Memory B cell (primary cell): Measurements from ENCODE around the gene AZGP1.
"Not testable (repeated sequence)": the region's sequence is repeated elsewhere in the genome, so short reads cannot be mapped to it uniquely, and the experiment has no call there.

Experiments
- ATAC-seq: fragments of 150-1000 bp; cut with Tn5 transposase; 2 replicates; pipeline ENCODE4 v1.10.0; 2021; ENCODE audit warnings: low read depth, mild to moderate bottlenecking, moderate library complexity
- DNase-seq, 2 donors: peaks; one replicate each; pipeline ENCODE4 v3.0.0; 2022; ENCODE audit warnings: low spot score in 2 of 2
- H3K27ac Mint-ChIP-seq: one replicate; pipeline ENCODE4 v1.8.0; 2022; ENCODE audit warnings: mild to moderate bottlenecking, moderate library complexity, mixed read lengths
- H3K27me3 Mint-ChIP-seq: one replicate; pipeline ENCODE4 v1.8.0; 2022; ENCODE audit warnings: mixed read lengths
- H3K36me3 Mint-ChIP-seq: one replicate; pipeline ENCODE4 v1.8.0; 2022; ENCODE audit warnings: mild to moderate bottlenecking, mixed read lengths
- H3K4me1 Mint-ChIP-seq: one replicate; pipeline ENCODE4 v1.8.0; 2022; ENCODE audit warnings: mixed read lengths
- H3K4me3 Mint-ChIP-seq: one replicate; pipeline ENCODE4 v1.8.0; 2022; ENCODE audit warnings: mild to moderate bottlenecking, moderate library complexity, mixed read lengths
- H3K9me3 Mint-ChIP-seq: one replicate; pipeline ENCODE4 v1.8.0; 2022; ENCODE audit warnings: mixed read lengths

The AZGP1 gene

GRCh38 chr7:100010901-100011300 lies 35.1 kb upstream of the AZGP1 start:
- no peak for ATAC-seq
- no peak overlapping the region for H3K4me3 Mint-ChIP-seq
- no peaks in the 10 kb centered on the region for H3K9me3 Mint-ChIP-seq
- H3K27ac Mint-ChIP-seq: no peak overlapping the region
- H3K27me3 Mint-ChIP-seq: peaks cover 8% of the 10 kb centered on the region
- H3K36me3 Mint-ChIP-seq: no peaks in the 10 kb centered on the region
- no peaks in the 10 kb centered on the region for H3K4me1 Mint-ChIP-seq
- DNase-seq: no peak

GRCh38 chr7:100009952-100010351 lies 34.1 kb upstream of the AZGP1 start:
- not testable (repeated sequence) for H3K4me1 Mint-ChIP-seq, H3K36me3 Mint-ChIP-seq, DNase-seq, H3K9me3 Mint-ChIP-seq, ATAC-seq, H3K27ac Mint-ChIP-seq, H3K4me3 Mint-ChIP-seq
- H3K27me3 Mint-ChIP-seq: peaks cover 10% of the 10 kb centered on the region

- no peak overlapping the region for H3K27ac Mint-ChIP-seq
- no peaks in the 10 kb centered on the region for H3K9me3 Mint-ChIP-seq
- ATAC-seq (no peak), DNase-seq (no peak)
- H3K4me3 Mint-ChIP-seq: no peak overlapping the region
- H3K27me3 Mint-ChIP-seq: peaks cover 10% of the 10 kb centered on the region
- H3K36me3 Mint-ChIP-seq: peaks cover 3% of the 10 kb centered on the region
- H3K4me1 Mint-ChIP-seq: no peaks in the 10 kb centered on the region
Observed at GRCh38 chr7:100008525-100008924, 32.7 kb upstream of the AZGP1 start.

GRCh38 chr7:100007887-100008286 lies 32.1 kb upstream of the AZGP1 start:
- no peaks in the 10 kb centered on the region for H3K4me1 Mint-ChIP-seq
- ATAC-seq: no peak

GRCh38 chr7:100003711-100004661 lies 28.2 kb upstream of the AZGP1 start:
- ATAC-seq: no peak
- Mint-ChIP-seq H3K36me3 (peaks cover 3% of the 10 kb centered on the region), H3K4me1 (no peaks in the 10 kb centered on the region), H3K27me3 (peaks cover 7% of the 10 kb centered on the region), H3K4me3 (no peak overlapping the region), H3K9me3 (no peaks in the 10 kb centered on the region), H3K27ac (no peak overlapping the region)
- no peak for DNase-seq

More at GRCh38 chr7:100007887-100008286, 32.1 kb upstream of the AZGP1 start:
- H3K9me3 Mint-ChIP-seq: no peaks in the 10 kb centered on the region
- no peak overlapping the region for H3K4me3 Mint-ChIP-seq
- H3K27me3 Mint-ChIP-seq: peaks cover 10% of the 10 kb centered on the region
- DNase-seq: no peak
- H3K36me3 Mint-ChIP-seq: peaks cover 3% of the 10 kb centered on the region
- no peak overlapping the region for H3K27ac Mint-ChIP-seq

GRCh38 chr7:100000239-100000638 lies 24.4 kb upstream of the AZGP1 start:
- Mint-ChIP-seq H3K4me1 (peaks cover 10% of the 10 kb centered on the region), H3K4me3 (no peak overlapping the region), H3K36me3 (peaks cover 3% of the 10 kb centered on the region), H3K27ac (no peak overlapping the region), H3K27me3 (peaks cover under 1% of the 10 kb centered on the region), H3K9me3 (peaks cover 1% of the 10 kb centered on the region)
- ATAC-seq (no peak), DNase-seq (no peak)

GRCh38 chr7:99997545-99998137 lies 21.8 kb upstream of the AZGP1 start:
- Mint-ChIP-seq H3K36me3 (peaks cover 2% of the 10 kb centered on the region), H3K27me3 (peaks cover 3% of the 10 kb centered on the region), H3K27ac (peak overlapping the region; percentile 88), H3K4me3 (peak overlapping the region; percentile 83), H3K9me3 (peaks cover 1% of the 10 kb centered on the region), H3K4me1 (peaks cover 10% of the 10 kb centered on the region)
- peak; percentile 56 to 57 for DNase-seq
- ATAC-seq: peak; percentile 94

- Mint-ChIP-seq H3K4me1 (peaks cover 10% of the 10 kb centered on the region), H3K27me3 (peaks cover 3% of the 10 kb centered on the region), H3K27ac (peak overlapping the region; percentile 88), H3K36me3 (peaks cover 2% of the 10 kb centered on the region), H3K9me3 (peaks cover 1% of the 10 kb centered on the region), H3K4me3 (peak overlapping the region; percentile 83)
- no peak for ATAC-seq
- DNase-seq: no peak
Observed at GRCh38 chr7:99996755-99997544, 21.1 kb upstream of the AZGP1 start.

GRCh38 chr7:99994819-99995218 lies 19.0 kb upstream of the AZGP1 start:
- Mint-ChIP-seq H3K36me3 (peaks cover 2% of the 10 kb centered on the region), H3K27me3 (peaks cover 5% of the 10 kb centered on the region), H3K27ac (no peak overlapping the region), H3K4me1 (peaks cover 10% of the 10 kb centered on the region), H3K4me3 (no peak overlapping the region), H3K9me3 (peaks cover 1% of the 10 kb centered on the region)
- no peak for ATAC-seq
- no peak for DNase-seq

- DNase-seq (no peak), ATAC-seq (no peak)
- peaks cover 9% of the 10 kb centered on the region for H3K27me3 Mint-ChIP-seq
- no peak overlapping the region for H3K4me3 Mint-ChIP-seq
- H3K36me3 Mint-ChIP-seq: peaks cover 2% of the 10 kb centered on the region
- H3K9me3 Mint-ChIP-seq: peaks cover 1% of the 10 kb centered on the region
- H3K4me1 Mint-ChIP-seq: peaks cover 6% of the 10 kb centered on the region
- no peak overlapping the region for H3K27ac Mint-ChIP-seq
Observed at GRCh38 chr7:99992330-99993038, 16.7 kb upstream of the AZGP1 start.

GRCh38 chr7:99991543-99991942 lies 15.7 kb upstream of the AZGP1 start:
- not testable (repeated sequence) for H3K4me1 Mint-ChIP-seq, ATAC-seq, DNase-seq, H3K9me3 Mint-ChIP-seq, H3K27ac Mint-ChIP-seq, H3K36me3 Mint-ChIP-seq, H3K4me3 Mint-ChIP-seq
- H3K27me3 Mint-ChIP-seq: peaks cover 13% of the 10 kb centered on the region

GRCh38 chr7:99990460-99990852 lies 14.6 kb upstream of the AZGP1 start:
- no peak for ATAC-seq
- peaks cover 15% of the 10 kb centered on the region for H3K27me3 Mint-ChIP-seq

GRCh38 chr7:99987846-99988245 lies 12.0 kb upstream of the AZGP1 start:
- Mint-ChIP-seq H3K9me3 (no peaks in the 10 kb centered on the region), H3K4me3 (no peak overlapping the region), H3K36me3 (no peaks in the 10 kb centered on the region), H3K27ac (no peak overlapping the region), H3K27me3 (peaks cover 21% of the 10 kb centered on the region), H3K4me1 (no peaks in the 10 kb centered on the region)
- no peak for ATAC-seq
- no peak for DNase-seq

More at GRCh38 chr7:99990460-99990852, 14.6 kb upstream of the AZGP1 start:
- Mint-ChIP-seq H3K9me3 (no peaks in the 10 kb centered on the region), H3K4me3 (no peak overlapping the region), H3K36me3 (no peaks in the 10 kb centered on the region), H3K4me1 (no peaks in the 10 kb centered on the region), H3K27ac (no peak overlapping the region)
- DNase-seq: no peak
